ENCODE results near the gene HPS1. TPM values are rescaled to one million over a fixed set of nuclear protein-coding genes. Genes with fewer than 3 reads are reported as not detected.

HPS1 gene
- polyA plus RNA-seq, 1 of the 3 experiments (the other 2 are of a cell fraction): 41.4 TPM

DNA sequence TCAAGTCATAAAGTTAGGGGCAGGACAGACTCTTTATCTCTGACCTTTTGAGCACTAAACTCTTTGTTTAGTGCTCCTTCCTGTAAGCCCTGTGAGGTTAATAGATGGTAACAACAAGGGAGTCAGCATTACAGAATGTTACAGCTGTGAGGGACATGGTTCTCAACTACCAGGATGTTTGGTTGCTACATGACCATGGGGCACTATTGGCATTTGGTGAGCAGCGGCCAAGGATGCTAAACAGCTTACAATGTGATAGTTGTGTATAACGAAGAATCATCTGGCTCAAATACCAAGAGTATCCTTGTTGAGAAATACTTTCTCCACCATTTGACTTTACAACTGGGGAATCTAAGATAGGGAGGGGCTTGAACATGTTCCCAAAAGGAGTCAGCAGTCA is 35.4 kb upstream of the HPS1 start:
- ChIA-PET CTCF (interaction anchor here (5.4 kb wide), 1 partner anchor 14 kb away, joined by 39 read pairs; no protein-coding TSS in a partner anchor), POLR2A (no interaction called here)
- Histone ChIP-seq H3K27me3 (ENCODE audit: insufficient read depth) (no peaks in the 10 kb centered on the region), H3K9me2 (no peaks in the 10 kb centered on the region), H3K4me1 (ENCODE audit: control insufficient read depth in 1 of 2, insufficient read depth in 2 of 2, low read depth in 1 of 2, low read length in 1 of 2) (no peaks in the 10 kb centered on the region), H3K27ac (ENCODE audit: low read depth in 2 of 2, low read length in 1 of 2) (no peak overlapping the region), H3K9ac (no peak overlapping the region), H3K4me2 (no peak overlapping the region), H2AFZ (ENCODE audit: low read depth) (no peak overlapping the region), H3K9me3 (no peaks in the 10 kb centered on the region), H3K4me3 (ENCODE audit: low read depth in 2 of 2, low read length in 1 of 2) (no peak overlapping the region), H4K20me1 (ENCODE audit: insufficient read depth) (no peaks in the 10 kb centered on the region), H3K79me2 (ENCODE audit: insufficient read depth) (no peaks in the 10 kb centered on the region), H3F3A (replicated peaks; ENCODE audit: insufficient read depth) (peaks cover 3% of the 10 kb centered on the region), H3K36me3 (replicated peaks in 1 of 2; ENCODE audit: control insufficient read depth in 1 of 2, insufficient read depth in 2 of 2, low read length in 1 of 2) (no peaks in the 10 kb centered on the region)
- 7% methylated on average over 2 of the region's 2 CpGs for WGBS (ENCODE audit: low lambda C conversion rate)
- TF ChIP-seq TCF12 (IDR thresholded peaks at IDR 0.05) (no peak), SMC3 (IDR thresholded peaks at IDR 0.05; ENCODE audit: low read depth, low read length) (no peak), POLR2AphosphoS5 (IDR thresholded peaks at IDR 0.05; ENCODE audit: low read depth, low read length) (no peak)
- TF ChIP-seq, protein P1, sequence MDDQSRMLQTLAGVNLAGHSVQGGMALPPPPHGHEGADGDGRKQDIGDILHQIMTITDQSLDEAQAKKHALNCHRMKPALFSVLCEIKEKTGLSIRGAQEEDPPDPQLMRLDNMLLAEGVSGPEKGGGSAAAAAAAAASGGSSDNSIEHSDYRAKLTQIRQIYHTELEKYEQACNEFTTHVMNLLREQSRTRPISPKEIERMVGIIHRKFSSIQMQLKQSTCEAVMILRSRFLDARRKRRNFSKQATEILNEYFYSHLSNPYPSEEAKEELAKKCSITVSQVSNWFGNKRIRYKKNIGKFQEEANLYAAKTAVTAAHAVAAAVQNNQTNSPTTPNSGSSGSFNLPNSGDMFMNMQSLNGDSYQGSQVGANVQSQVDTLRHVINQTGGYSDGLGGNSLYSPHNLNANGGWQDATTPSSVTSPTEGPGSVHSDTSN (IDR thresholded peaks at IDR 0.05): no peak
- TF ChIP-seq, protein P2, sequence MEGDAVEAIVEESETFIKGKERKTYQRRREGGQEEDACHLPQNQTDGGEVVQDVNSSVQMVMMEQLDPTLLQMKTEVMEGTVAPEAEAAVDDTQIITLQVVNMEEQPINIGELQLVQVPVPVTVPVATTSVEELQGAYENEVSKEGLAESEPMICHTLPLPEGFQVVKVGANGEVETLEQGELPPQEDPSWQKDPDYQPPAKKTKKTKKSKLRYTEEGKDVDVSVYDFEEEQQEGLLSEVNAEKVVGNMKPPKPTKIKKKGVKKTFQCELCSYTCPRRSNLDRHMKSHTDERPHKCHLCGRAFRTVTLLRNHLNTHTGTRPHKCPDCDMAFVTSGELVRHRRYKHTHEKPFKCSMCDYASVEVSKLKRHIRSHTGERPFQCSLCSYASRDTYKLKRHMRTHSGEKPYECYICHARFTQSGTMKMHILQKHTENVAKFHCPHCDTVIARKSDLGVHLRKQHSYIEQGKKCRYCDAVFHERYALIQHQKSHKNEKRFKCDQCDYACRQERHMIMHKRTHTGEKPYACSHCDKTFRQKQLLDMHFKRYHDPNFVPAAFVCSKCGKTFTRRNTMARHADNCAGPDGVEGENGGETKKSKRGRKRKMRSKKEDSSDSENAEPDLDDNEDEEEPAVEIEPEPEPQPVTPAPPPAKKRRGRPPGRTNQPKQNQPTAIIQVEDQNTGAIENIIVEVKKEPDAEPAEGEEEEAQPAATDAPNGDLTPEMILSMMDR (IDR thresholded peaks at IDR 0.05): no peak
- no peak for DNase-seq

DNA sequence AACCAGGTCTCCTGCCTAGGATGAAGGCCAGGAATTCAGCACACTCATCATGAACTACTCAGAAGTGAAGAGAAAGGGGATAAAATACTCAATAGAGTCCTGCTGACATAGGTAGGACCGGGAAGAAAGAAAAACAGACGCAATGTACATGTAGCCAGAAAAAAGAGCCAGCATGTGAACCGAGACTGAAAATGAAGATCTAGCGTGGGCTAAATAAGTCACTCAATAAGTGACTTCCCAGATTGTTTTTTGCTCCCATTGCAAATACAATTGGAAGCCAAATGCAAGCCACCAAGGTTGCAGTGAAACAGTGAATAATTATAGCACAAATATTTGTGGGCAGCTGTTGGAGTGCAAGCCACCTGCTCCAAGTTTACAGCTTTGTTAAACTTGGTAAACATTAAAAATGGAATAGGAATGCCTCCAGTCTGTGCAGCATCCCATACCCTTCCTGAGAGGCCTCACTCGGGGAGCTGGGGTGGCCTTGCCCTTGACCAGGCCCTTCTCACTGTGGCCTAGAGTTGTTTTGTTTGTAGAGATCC is 34.7 kb upstream of the HPS1 start:
- Histone ChIP-seq H2AFZ (ENCODE audit: low read depth) (no peak overlapping the region), H3F3A (replicated peaks; ENCODE audit: insufficient read depth) (no peaks in the 10 kb centered on the region), H3K9me2 (no peaks in the 10 kb centered on the region), H3K4me1 (ENCODE audit: control insufficient read depth in 1 of 2, insufficient read depth in 2 of 2, low read depth in 1 of 2, low read length in 1 of 2) (no peaks in the 10 kb centered on the region), H3K36me3 (replicated peaks in 1 of 2; ENCODE audit: control insufficient read depth in 1 of 2, insufficient read depth in 2 of 2, low read length in 1 of 2) (no peaks in the 10 kb centered on the region), H3K9ac (no peak overlapping the region), H3K27ac (ENCODE audit: low read depth in 2 of 2, low read length in 1 of 2) (no peak overlapping the region), H4K20me1 (ENCODE audit: insufficient read depth) (no peaks in the 10 kb centered on the region), H3K4me3 (ENCODE audit: low read depth in 2 of 2, low read length in 1 of 2) (no peak overlapping the region), H3K9me3 (no peaks in the 10 kb centered on the region), H3K79me2 (ENCODE audit: insufficient read depth) (no peaks in the 10 kb centered on the region), H3K4me2 (no peak overlapping the region), H3K27me3 (ENCODE audit: insufficient read depth) (no peaks in the 10 kb centered on the region)
- DNase-seq: no peak
- POLR2A ChIA-PET: no interaction called here
- 11% methylated on average over 5 of the region's 5 CpGs for WGBS (ENCODE audit: low lambda C conversion rate)
- CTCF ChIA-PET: interaction anchor here (5.4 kb wide), 1 partner anchor 14 kb away, joined by 39 read pairs; no protein-coding TSS in a partner anchor
- TF ChIP-seq, protein P3, sequence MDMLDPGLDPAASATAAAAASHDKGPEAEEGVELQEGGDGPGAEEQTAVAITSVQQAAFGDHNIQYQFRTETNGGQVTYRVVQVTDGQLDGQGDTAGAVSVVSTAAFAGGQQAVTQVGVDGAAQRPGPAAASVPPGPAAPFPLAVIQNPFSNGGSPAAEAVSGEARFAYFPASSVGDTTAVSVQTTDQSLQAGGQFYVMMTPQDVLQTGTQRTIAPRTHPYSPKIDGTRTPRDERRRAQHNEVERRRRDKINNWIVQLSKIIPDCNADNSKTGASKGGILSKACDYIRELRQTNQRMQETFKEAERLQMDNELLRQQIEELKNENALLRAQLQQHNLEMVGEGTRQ (IDR thresholded peaks at IDR 0.05; ENCODE audit: borderline replicate concordance, low read depth, low read length): no peak
- TF ChIP-seq, protein P4, sequence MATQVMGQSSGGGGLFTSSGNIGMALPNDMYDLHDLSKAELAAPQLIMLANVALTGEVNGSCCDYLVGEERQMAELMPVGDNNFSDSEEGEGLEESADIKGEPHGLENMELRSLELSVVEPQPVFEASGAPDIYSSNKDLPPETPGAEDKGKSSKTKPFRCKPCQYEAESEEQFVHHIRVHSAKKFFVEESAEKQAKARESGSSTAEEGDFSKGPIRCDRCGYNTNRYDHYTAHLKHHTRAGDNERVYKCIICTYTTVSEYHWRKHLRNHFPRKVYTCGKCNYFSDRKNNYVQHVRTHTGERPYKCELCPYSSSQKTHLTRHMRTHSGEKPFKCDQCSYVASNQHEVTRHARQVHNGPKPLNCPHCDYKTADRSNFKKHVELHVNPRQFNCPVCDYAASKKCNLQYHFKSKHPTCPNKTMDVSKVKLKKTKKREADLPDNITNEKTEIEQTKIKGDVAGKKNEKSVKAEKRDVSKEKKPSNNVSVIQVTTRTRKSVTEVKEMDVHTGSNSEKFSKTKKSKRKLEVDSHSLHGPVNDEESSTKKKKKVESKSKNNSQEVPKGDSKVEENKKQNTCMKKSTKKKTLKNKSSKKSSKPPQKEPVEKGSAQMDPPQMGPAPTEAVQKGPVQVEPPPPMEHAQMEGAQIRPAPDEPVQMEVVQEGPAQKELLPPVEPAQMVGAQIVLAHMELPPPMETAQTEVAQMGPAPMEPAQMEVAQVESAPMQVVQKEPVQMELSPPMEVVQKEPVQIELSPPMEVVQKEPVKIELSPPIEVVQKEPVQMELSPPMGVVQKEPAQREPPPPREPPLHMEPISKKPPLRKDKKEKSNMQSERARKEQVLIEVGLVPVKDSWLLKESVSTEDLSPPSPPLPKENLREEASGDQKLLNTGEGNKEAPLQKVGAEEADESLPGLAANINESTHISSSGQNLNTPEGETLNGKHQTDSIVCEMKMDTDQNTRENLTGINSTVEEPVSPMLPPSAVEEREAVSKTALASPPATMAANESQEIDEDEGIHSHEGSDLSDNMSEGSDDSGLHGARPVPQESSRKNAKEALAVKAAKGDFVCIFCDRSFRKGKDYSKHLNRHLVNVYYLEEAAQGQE (IDR thresholded peaks at IDR 0.05; ENCODE audit: low read depth, low read length): no peak
- TF ChIP-seq, protein P5, sequence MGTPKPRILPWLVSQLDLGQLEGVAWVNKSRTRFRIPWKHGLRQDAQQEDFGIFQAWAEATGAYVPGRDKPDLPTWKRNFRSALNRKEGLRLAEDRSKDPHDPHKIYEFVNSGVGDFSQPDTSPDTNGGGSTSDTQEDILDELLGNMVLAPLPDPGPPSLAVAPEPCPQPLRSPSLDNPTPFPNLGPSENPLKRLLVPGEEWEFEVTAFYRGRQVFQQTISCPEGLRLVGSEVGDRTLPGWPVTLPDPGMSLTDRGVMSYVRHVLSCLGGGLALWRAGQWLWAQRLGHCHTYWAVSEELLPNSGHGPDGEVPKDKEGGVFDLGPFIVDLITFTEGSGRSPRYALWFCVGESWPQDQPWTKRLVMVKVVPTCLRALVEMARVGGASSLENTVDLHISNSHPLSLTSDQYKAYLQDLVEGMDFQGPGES (IDR thresholded peaks at IDR 0.05; ENCODE audit: low read depth, low read length): no peak
- no peak for TF ChIP-seq TEAD4 (IDR thresholded peaks at IDR 0.05; ENCODE audit: borderline replicate concordance, insufficient read depth)
- TF ChIP-seq FOSL2 (IDR thresholded peaks at IDR 0.05; ENCODE audit: borderline replicate concordance, low read depth): no peak
- TF ChIP-seq RXRA (IDR thresholded peaks at IDR 0.05; ENCODE audit: borderline replicate concordance, low read depth): no peak
- no peak for TF ChIP-seq GABPA (IDR thresholded peaks at IDR 0.05; ENCODE audit: low read depth)
- TF ChIP-seq CHD2 (IDR thresholded peaks at IDR 0.05; ENCODE audit: low read length, partially characterized antibody): no peak
- TF ChIP-seq JUND (IDR thresholded peaks at IDR 0.05): no peak
- TF ChIP-seq, protein P6, sequence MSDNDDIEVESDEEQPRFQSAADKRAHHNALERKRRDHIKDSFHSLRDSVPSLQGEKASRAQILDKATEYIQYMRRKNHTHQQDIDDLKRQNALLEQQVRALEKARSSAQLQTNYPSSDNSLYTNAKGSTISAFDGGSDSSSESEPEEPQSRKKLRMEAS (IDR thresholded peaks at IDR 0.05; ENCODE audit: low read depth): no peak
- no peak for TF ChIP-seq POLR2AphosphoS5 (IDR thresholded peaks at IDR 0.05; ENCODE audit: low read depth, low read length)
- no peak for TF ChIP-seq FOXJ3 (CRISPR knock-in tag; IDR thresholded peaks at IDR 0.05)
- TF ChIP-seq EZH2phosphoT487 (IDR thresholded peaks at IDR 0.05; ENCODE audit: borderline replicate concordance, low read depth): no peak
- TF ChIP-seq SIN3A (IDR thresholded peaks at IDR 0.05; ENCODE audit: borderline replicate concordance, low read depth, low read length): no peak
- no peak for TF ChIP-seq TAF1 (IDR thresholded peaks at IDR 0.05; ENCODE audit: borderline replicate concordance, low read depth, low read length)

All from SK-N-SH (cell line).